GM12892 (cell line): ENCODE measurements around the gene LARP4. TPM values are rescaled to one million over a fixed set of nuclear protein-coding genes. Genes with fewer than 3 reads are reported as not detected.
A peak's percentile ranks its signal among the peaks of the same experiment; 100 is the strongest.
"Not testable (repeated sequence)": the region's sequence is repeated elsewhere in the genome, so short reads cannot be mapped to it uniquely, and the experiment has no call there.

Experiments used
- DNase-seq: peaks from one replicate; pipeline ENCODE4 v3.0.0; 2011; ENCODE audit not compliant: insufficient read length
- FAIRE-seq: peaks from 2 replicates; lab custom pipeline; 2011; peaks lifted over from hg19 to GRCh38; lab: Jason Lieb, UNC
- POLR2A ChIP-seq: IDR thresholded peaks from 2 replicates; pipeline ENCODE4 v1.6.1; 2011; ENCODE audit warnings: low read depth, low read length, control low read depth
- POLR2AphosphoS5 ChIP-seq: IDR thresholded peaks from 2 replicates; pipeline ENCODE4 v1.6.1; 2011; ENCODE audit warnings: low read depth, low read length, control low read depth
- TAF1 ChIP-seq: IDR thresholded peaks from 2 replicates; pipeline ENCODE4 v1.6.1; 2011; ENCODE audit warnings: low read depth, mild to moderate bottlenecking, control low read depth, low read length, borderline replicate concordance
- polyA plus RNA-seq: library from polyadenylated mRNA; unstranded; fragments of >200 nt; gene quantifications from one replicate; pipeline ENCODE4 v1.2.1, GENCODE V29; 2012; ENCODE audit warnings: missing spikeins, inconsistent platforms; ENCODE audit not compliant: missing spikeins

The LARP4 gene
- 18.4 TPM for polyA plus RNA-seq

- DNase-seq (peak; percentile 83), FAIRE-seq (peak; percentile 96)
- peak; percentile 53; the same call in 1 of the 2 replicates for TF ChIP-seq TAF1
- peak; percentile 91 for TF ChIP-seq POLR2A
- TF ChIP-seq POLR2AphosphoS5: peak; percentile 92
These were observed at the start of gene LARP4 for GRCh38 chr12:50400638-50401499. Gene LARP4, plus strand, starts transcription at chr12:50400885. Its CDS starts 126 bp downstream, at chr12:50401011.

GRCh38 chr12:50351120-50352043, 49.3 kb upstream of the LARP4 start:
- FAIRE-seq (no peak), DNase-seq (no peak)
- TF ChIP-seq TAF1 (no peak), POLR2AphosphoS5 (no peak), POLR2A (no peak)

GRCh38 chr12:50353404-50353803, 47.3 kb upstream of the LARP4 start:
- FAIRE-seq: no peak
- no peak for TF ChIP-seq POLR2AphosphoS5
- TF ChIP-seq POLR2A: no peak
- TF ChIP-seq TAF1: no peak
- no peak for DNase-seq

GRCh38 chr12:50353869-50354593, 46.7 kb upstream of the LARP4 start:
- no peak for DNase-seq

GRCh38 chr12:50354908-50355307, 45.8 kb upstream of the LARP4 start:
- TF ChIP-seq POLR2A: no peak
- no peak for TF ChIP-seq TAF1
- no peak for TF ChIP-seq POLR2AphosphoS5
- DNase-seq: no peak
- FAIRE-seq: no peak

More at GRCh38 chr12:50353869-50354593, 46.7 kb upstream of the LARP4 start:
- TF ChIP-seq POLR2AphosphoS5: no peak
- TF ChIP-seq POLR2A: no peak
- TF ChIP-seq TAF1: no peak
- no peak for FAIRE-seq

DNA sequence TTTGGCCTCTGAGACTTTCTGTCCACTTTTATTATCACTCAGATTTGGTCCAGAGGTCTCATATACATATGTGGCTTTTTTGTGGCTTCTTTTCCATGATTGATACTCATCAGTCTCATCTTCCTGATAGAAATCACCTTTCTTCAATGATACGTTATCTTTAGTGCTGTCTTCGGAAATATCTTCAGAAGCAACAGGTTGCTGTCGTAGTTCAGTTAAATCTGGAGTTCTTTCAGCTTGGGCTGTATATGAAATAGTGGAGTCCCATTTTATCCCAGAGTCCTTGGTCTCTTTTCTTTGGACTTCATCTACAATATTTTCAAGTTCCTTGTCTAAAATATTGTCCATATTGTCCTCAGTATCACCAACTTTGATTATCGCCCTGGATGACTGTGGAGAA, 45.3 kb upstream of the LARP4 start:
- FAIRE-seq: no peak
- TF ChIP-seq POLR2A: no peak
- TF ChIP-seq POLR2AphosphoS5: no peak
- no peak for TF ChIP-seq TAF1

GRCh38 chr12:50362671-50363070, 38.0 kb upstream of the LARP4 start:
- TF ChIP-seq TAF1 (no peak), POLR2A (no peak), POLR2AphosphoS5 (no peak)
- DNase-seq: no peak

More for the DNA sequence above, 45.3 kb upstream of the LARP4 start:
- no peak for DNase-seq

GRCh38 chr12:50363141-50363540, 37.5 kb upstream of the LARP4 start:
- DNase-seq (no peak), FAIRE-seq (no peak)
- TF ChIP-seq POLR2AphosphoS5 (no peak), POLR2A (no peak), TAF1 (no peak)

More at GRCh38 chr12:50362671-50363070, 38.0 kb upstream of the LARP4 start:
- no peak for FAIRE-seq

DNA sequence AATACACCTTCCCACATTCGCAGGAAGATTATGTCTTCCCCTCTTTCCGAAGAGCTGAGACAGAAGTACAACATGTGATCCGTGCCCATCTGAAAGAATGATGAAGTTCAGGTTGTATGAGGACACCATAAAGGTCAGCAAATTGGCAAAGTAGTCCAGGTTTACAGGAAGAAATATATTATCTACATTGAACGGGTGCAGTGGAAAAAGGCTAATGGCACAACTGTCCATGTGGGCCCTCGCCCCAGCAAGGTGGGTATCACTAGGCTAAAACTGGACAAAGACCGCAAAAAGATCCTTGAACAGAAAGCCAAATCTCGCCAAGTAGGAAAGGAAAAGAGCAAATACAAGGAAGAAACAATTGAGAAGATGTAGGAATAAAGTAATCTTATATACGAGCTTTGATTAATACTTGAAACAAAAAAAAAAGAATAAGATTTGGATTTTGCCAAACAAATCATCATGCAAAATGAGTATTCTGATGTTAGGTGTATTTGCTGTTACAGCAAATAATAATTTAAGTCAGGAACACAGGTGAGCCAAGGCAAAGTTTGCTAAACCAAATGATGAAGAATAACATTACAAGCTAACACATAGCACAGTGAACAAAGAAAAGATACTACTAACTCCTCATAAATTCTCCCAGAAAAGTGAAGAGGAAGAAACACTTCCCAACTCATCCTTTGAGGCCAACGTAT, 34.8 kb upstream of the LARP4 start:
- no peak for DNase-seq
- no peak for FAIRE-seq
- TF ChIP-seq POLR2A (no peak), POLR2AphosphoS5 (no peak), TAF1 (no peak)

DNA sequence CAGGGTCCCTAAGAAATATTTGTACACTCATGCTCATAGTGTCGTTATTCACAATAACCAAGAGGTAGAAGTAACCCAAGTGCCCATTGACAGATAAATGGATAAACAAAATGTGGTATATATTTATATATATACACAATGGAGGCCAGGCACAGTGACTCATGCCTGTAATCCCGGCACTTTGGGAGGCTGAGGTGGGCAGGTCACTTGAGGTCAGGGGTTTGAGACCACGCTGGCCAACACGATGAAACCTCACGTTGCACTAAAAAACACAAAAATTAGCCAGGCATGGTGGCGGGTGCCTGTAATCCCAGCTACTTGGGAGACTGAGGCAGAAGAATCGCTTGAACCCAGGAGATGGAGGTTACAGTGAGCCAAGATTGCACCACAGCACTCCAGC, 30.0 kb upstream of the LARP4 start:
- DNase-seq, FAIRE-seq: not testable (repeated sequence)

DNA sequence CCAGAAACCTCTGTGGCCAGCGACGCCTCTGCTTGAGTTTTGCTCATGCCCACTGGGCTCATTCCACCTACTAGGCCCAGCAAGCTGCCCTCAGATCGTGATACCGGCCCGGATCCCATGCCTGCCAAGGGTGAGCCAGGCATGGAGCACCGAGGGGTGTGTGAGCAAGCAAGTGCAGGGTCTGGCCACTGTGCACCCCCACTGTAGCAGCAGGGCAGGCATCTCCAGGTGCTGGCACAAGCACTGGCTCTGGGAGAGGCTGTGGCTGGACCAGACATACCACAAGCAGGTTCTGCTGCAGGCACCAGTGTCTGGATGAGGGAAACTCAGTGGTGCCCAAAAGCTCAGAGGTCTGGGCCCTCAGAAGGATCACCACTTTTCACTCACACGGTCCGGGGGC, 24.9 kb upstream of the LARP4 start:
- TF ChIP-seq TAF1: no peak
- no peak for TF ChIP-seq POLR2AphosphoS5
- TF ChIP-seq POLR2A: no peak
- DNase-seq (no peak), FAIRE-seq (no peak)
